SK-N-SH treated with all-trans-retinoic acid at 6 μM for 48 hours (cell line): ENCODE results near the gene ATRIP.
"Not testable (repeated sequence)": the region's sequence is repeated elsewhere in the genome, so short reads cannot be mapped to it uniquely, and the experiment has no call there.

Experiments
- ATAC-seq: fragments of 200-7000 bp; cut with Tn5 transposase; 3 replicates; pipeline ENCODE4 v1.9.1; 2020; ENCODE audit warnings: mild to moderate bottlenecking, moderate library complexity
- ARNTL ChIP-seq: fragments of 450-650 bp; formaldehyde crosslinking; IDR thresholded peaks from 2 replicates; pipeline ENCODE4 v1.5.0; 2020; ENCODE audit warnings: low read depth, mild to moderate bottlenecking, moderate library complexity, borderline replicate concordance
- BACH2 ChIP-seq: fragments of 250-450 bp; sonication (Bioruptor Pico); IDR thresholded peaks from 2 replicates; pipeline ENCODE4 v1.9.0; 2021; ENCODE audit warnings: mild to moderate bottlenecking, borderline replicate concordance
- CSDC2 ChIP-seq: fragments of 250-450 bp; sonication (Bioruptor Pico); IDR thresholded peaks from 2 replicates; pipeline ENCODE4 v1.5.0; 2020; ENCODE audit warnings: mild to moderate bottlenecking, moderate library complexity
- CSRNP3 ChIP-seq: fragments of 250-450 bp; sonication (Bioruptor Pico); IDR thresholded peaks from 2 replicates; pipeline ENCODE4 v1.5.1; 2021; ENCODE audit warnings: mild to moderate bottlenecking, moderate library complexity
- ESRRG ChIP-seq: fragments of 250-450 bp; sonication (Bioruptor Pico); IDR thresholded peaks from 2 replicates; pipeline ENCODE4 v1.6.1; 2021; ENCODE audit warnings: mild to moderate bottlenecking
- GLIS3 ChIP-seq: fragments of 250-450 bp; sonication (Bioruptor Pico); IDR thresholded peaks from 2 replicates; pipeline ENCODE4 v1.5.0; 2020; ENCODE audit warnings: mild to moderate bottlenecking, moderate library complexity
- ISL1 ChIP-seq: fragments of 250-450 bp; sonication (Bioruptor Pico); IDR thresholded peaks from 2 replicates; pipeline ENCODE4 v2.1.2; 2022; ENCODE audit warnings: mild to moderate bottlenecking, moderate library complexity
- OSR1 ChIP-seq: fragments of 250-450 bp; sonication (Bioruptor Pico); IDR thresholded peaks from 2 replicates; pipeline ENCODE4 v1.8.0; 2022; ENCODE audit warnings: moderate library complexity, mild to moderate bottlenecking, inconsistent platforms
- POU6F1 ChIP-seq: fragments of 250-450 bp; sonication (Bioruptor Pico); IDR thresholded peaks from 2 replicates; pipeline ENCODE4 v1.8.0; 2021; ENCODE audit warnings: low read depth, mild to moderate bottlenecking, moderate library complexity, borderline replicate concordance
- PPARA ChIP-seq: fragments of 250-450 bp; sonication (Bioruptor Pico); IDR thresholded peaks from 2 replicates; pipeline ENCODE4 v1.5.0; 2020; ENCODE audit warnings: mild to moderate bottlenecking, borderline replicate concordance
- RARB ChIP-seq: fragments of 250-450 bp; sonication (Bioruptor Pico); IDR thresholded peaks from 2 replicates; pipeline ENCODE4 v1.8.0; 2021; ENCODE audit warnings: mild to moderate bottlenecking, moderate library complexity
- SNAI2 ChIP-seq: fragments of 250-450 bp; sonication (Bioruptor Pico); IDR thresholded peaks from 2 replicates; pipeline ENCODE4 v1.5.0; 2020; ENCODE audit warnings: mild to moderate bottlenecking, moderate library complexity
- TCF4 ChIP-seq: fragments of 250-450 bp; sonication (Bioruptor Pico); IDR thresholded peaks from 2 replicates; pipeline ENCODE4 v1.8.0; 2021; ENCODE audit warnings: mild to moderate bottlenecking, moderate library complexity, borderline replicate concordance
- ZC3H10 ChIP-seq: fragments of 250-450 bp; sonication (Bioruptor Pico); IDR thresholded peaks from 2 replicates; pipeline ENCODE4 v1.5.1; 2021; ENCODE audit warnings: mild to moderate bottlenecking, moderate library complexity
- ZFP3 ChIP-seq: fragments of 250-450 bp; sonication (Bioruptor Pico); IDR thresholded peaks from 2 replicates; pipeline ENCODE4 v1.5.0; 2020; ENCODE audit warnings: mild to moderate bottlenecking, moderate library complexity
- ZNF565 ChIP-seq: fragments of 450-650 bp; formaldehyde crosslinking; conservative IDR thresholded peaks from 2 replicates; pipeline ENCODE4 v1.5.0; 2020; ENCODE audit warnings: low read depth, mild to moderate bottlenecking, moderate library complexity
- ZNF8 ChIP-seq: fragments of 450-650 bp; formaldehyde crosslinking; IDR thresholded peaks from 2 replicates; pipeline ENCODE4 v1.5.0; 2020; ENCODE audit warnings: mild to moderate bottlenecking, moderate library complexity
- TF ChIP-seq, protein P1 (sequence below): fragments of 250-450 bp; sonication (Bioruptor Pico); IDR thresholded peaks from 2 replicates; pipeline ENCODE4 v1.8.0; 2020; ENCODE audit warnings: mild to moderate bottlenecking, moderate library complexity, borderline replicate concordance
- TF ChIP-seq, protein P2 (sequence below): fragments of 250-450 bp; sonication (Bioruptor Pico); IDR thresholded peaks from 2 replicates; pipeline ENCODE4 v1.5.0; 2020; ENCODE audit warnings: mild to moderate bottlenecking, moderate library complexity

ATRIP gene

GRCh38 chr3:48477959-48478520 is 31.5 kb downstream of the ATRIP start (continued):
- TF ChIP-seq ZNF8 = no peak

- TF ChIP-seq ISL1 (CRISPR knock-in tag) (no peak), CSDC2 (CRISPR knock-in tag) (no peak), RARB (CRISPR knock-in tag) (no peak), TCF4 (no peak), GLIS3 (CRISPR knock-in tag) (no peak), ESRRG (CRISPR knock-in tag) (no peak), ZFP3 (CRISPR knock-in tag) (no peak), ZNF8 (no peak), BACH2 (CRISPR knock-in tag) (no peak), POU6F1 (no peak), ARNTL (no peak), SNAI2 (CRISPR knock-in tag) (no peak), PPARA (CRISPR knock-in tag) (no peak), OSR1 (CRISPR knock-in tag) (no peak), ZNF565 (no peak)
- TF ChIP-seq, protein P1, sequence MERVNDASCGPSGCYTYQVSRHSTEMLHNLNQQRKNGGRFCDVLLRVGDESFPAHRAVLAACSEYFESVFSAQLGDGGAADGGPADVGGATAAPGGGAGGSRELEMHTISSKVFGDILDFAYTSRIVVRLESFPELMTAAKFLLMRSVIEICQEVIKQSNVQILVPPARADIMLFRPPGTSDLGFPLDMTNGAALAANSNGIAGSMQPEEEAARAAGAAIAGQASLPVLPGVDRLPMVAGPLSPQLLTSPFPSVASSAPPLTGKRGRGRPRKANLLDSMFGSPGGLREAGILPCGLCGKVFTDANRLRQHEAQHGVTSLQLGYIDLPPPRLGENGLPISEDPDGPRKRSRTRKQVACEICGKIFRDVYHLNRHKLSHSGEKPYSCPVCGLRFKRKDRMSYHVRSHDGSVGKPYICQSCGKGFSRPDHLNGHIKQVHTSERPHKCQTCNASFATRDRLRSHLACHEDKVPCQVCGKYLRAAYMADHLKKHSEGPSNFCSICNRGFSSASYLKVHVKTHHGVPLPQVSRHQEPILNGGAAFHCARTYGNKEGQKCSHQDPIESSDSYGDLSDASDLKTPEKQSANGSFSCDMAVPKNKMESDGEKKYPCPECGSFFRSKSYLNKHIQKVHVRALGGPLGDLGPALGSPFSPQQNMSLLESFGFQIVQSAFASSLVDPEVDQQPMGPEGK (CRISPR knock-in tag) = no peak
- TF ChIP-seq, protein P2, sequence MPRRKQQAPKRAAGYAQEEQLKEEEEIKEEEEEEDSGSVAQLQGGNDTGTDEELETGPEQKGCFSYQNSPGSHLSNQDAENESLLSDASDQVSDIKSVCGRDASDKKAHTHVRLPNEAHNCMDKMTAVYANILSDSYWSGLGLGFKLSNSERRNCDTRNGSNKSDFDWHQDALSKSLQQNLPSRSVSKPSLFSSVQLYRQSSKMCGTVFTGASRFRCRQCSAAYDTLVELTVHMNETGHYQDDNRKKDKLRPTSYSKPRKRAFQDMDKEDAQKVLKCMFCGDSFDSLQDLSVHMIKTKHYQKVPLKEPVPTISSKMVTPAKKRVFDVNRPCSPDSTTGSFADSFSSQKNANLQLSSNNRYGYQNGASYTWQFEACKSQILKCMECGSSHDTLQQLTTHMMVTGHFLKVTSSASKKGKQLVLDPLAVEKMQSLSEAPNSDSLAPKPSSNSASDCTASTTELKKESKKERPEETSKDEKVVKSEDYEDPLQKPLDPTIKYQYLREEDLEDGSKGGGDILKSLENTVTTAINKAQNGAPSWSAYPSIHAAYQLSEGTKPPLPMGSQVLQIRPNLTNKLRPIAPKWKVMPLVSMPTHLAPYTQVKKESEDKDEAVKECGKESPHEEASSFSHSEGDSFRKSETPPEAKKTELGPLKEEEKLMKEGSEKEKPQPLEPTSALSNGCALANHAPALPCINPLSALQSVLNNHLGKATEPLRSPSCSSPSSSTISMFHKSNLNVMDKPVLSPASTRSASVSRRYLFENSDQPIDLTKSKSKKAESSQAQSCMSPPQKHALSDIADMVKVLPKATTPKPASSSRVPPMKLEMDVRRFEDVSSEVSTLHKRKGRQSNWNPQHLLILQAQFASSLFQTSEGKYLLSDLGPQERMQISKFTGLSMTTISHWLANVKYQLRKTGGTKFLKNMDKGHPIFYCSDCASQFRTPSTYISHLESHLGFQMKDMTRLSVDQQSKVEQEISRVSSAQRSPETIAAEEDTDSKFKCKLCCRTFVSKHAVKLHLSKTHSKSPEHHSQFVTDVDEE (CRISPR knock-in tag) = no peak
- no peak for ATAC-seq
Measured at GRCh38 chr3:48478626-48479555, 32.4 kb downstream of the ATRIP start.

GRCh38 chr3:48480891-48481290 is 34.4 kb downstream of the ATRIP start:
- ATAC-seq = not testable (repeated sequence)

GRCh38 chr3:48482822-48483221 is 36.3 kb downstream of the ATRIP start:
- ATAC-seq = not testable (repeated sequence)

GRCh38 chr3:48486952-48487351 is 40.4 kb downstream of the ATRIP start:
- no peak for ATAC-seq
- TF ChIP-seq ESRRG (CRISPR knock-in tag) (no peak), RARB (CRISPR knock-in tag) (no peak), CSRNP3 (CRISPR knock-in tag) (no peak), ZNF565 (no peak), POU6F1 (no peak), ZC3H10 (CRISPR knock-in tag) (no peak), CSDC2 (CRISPR knock-in tag) (no peak)
- TF ChIP-seq, protein P1 (CRISPR knock-in tag) = no peak
